HuH-7.5 (cell line): Measurements from ENCODE around the gene ZNF511.

Experiments
- DNase-seq: peaks from one replicate; pipeline ENCODE4 v3.0.0; 2011; ENCODE audit warnings: low spot score

Gene ZNF511

GRCh38 chr10:133274751-133275683, 33.7 kb upstream of the ZNF511 start:
- no peak for DNase-seq

- DNase-seq: no peak
Measured at GRCh38 chr10:133275684-133276092, 33.0 kb upstream of the ZNF511 start.

- DNase-seq: no peak
Measured at GRCh38 chr10:133276100-133276434, 32.6 kb upstream of the ZNF511 start.

GRCh38 chr10:133276435-133277201, 32.1 kb upstream of the ZNF511 start, which contains the start of gene ADAM8:
Gene ADAM8 (minus strand): TSS chr10:133276868. CDS start chr10:133276817, 51 bp downstream.
- no peak for DNase-seq

- peak; percentile 40 for DNase-seq
Measured at GRCh38 chr10:133277277-133277992, 31.3 kb upstream of the ZNF511 start.

- peak; percentile 59 for DNase-seq
Measured at GRCh38 chr10:133277993-133278576, 30.6 kb upstream of the ZNF511 start.

- peak; percentile 95 for DNase-seq
Measured at GRCh38 chr10:133278577-133279265, 30.0 kb upstream of the ZNF511 start.

- DNase-seq: no peak
Measured at GRCh38 chr10:133279326-133280226, 29.1 kb upstream of the ZNF511 start.

GRCh38 chr10:133280391-133281059, 28.2 kb upstream of the ZNF511 start:
- no peak for DNase-seq

- no peak for DNase-seq
Measured at GRCh38 chr10:133281084-133281483, 27.6 kb upstream of the ZNF511 start.

- DNase-seq: no peak
Measured at GRCh38 chr10:133281628-133282372, 26.9 kb upstream of the ZNF511 start.

GRCh38 chr10:133282846-133283390, 25.8 kb upstream of the ZNF511 start:
- no peak for DNase-seq

- DNase-seq: no peak
Measured at GRCh38 chr10:133283931-133284330, 24.8 kb upstream of the ZNF511 start.

- DNase-seq: no peak
Measured at GRCh38 chr10:133285217-133285616, 23.5 kb upstream of the ZNF511 start.

- no peak for DNase-seq
Measured at GRCh38 chr10:133286366-133286765, 22.3 kb upstream of the ZNF511 start.

GRCh38 chr10:133287832-133288500, 20.7 kb upstream of the ZNF511 start:
- DNase-seq: no peak

GRCh38 chr10:133289761-133290160, 19.0 kb upstream of the ZNF511 start:
- no peak for DNase-seq
